Measurements from ENCODE around the gene CLCF1.

Gene CLCF1

GRCh38 chr11:67396587-67397389 lies 23.4 kb upstream of the CLCF1 start:
- DNase-seq (ENCODE audit: low read depth in 2 of 2, low spot score in 1 of 2), result no peak

GRCh38 chr11:67396259-67396581 lies 22.8 kb upstream of the CLCF1 start:
- DNase-seq (ENCODE audit: low read depth in 2 of 2, low spot score in 1 of 2), result no peak

- DNase-seq (ENCODE audit: low read depth in 2 of 2, low spot score in 1 of 2), result no peak
These were observed 22.3 kb upstream of the CLCF1 start for GRCh38 chr11:67395555-67396258.

DNA sequence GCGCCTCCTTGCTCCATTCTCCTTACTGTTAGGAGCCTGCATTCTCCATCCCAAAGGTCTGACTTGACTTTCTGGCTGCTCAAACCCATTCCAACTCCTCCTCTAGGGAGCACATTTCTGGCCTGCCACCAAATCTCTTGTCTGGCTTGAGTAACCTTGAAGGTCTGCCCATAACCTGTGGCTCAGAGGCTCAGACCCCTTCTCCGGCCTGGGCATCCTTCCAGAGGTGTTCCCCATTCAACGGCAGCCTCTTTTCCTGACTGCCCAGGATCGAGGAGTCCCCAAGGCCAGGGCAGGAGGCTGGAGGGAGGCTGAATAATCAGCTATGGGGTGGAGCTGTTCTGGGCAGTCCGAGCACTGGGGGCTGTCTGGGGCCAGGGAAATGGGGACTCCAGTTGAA lies 20.6 kb upstream of the CLCF1 start:
- no peak for DNase-seq (ENCODE audit: low read depth in 2 of 2, low spot score in 1 of 2)

DNA sequence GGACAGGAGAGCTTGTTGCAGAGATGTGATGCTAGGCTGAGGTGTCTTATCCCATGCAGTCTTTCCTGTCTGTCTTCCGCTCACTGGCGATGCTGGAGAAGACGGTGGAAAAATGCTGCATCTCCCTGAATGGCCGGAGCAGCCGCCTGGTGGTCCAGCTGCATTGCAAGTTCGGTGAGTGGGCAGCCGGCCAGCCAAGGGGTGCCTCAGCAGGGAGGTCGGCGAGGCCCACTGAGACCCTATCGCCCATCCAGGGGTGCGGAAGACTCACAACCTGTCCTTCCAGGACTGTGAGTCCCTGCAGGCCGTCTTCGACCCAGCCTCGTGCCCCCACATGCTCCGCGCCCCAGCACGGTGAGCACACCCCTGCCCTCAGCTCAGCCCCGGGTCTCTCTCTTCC lies 20.0 kb upstream of the CLCF1 start:
- no peak for DNase-seq (ENCODE audit: low read depth in 2 of 2, low spot score in 1 of 2)

- DNase-seq (ENCODE audit: low read depth in 2 of 2, low spot score in 1 of 2), result no peak
These were observed 18.9 kb upstream of the CLCF1 start for GRCh38 chr11:67392183-67392715.

DNA sequence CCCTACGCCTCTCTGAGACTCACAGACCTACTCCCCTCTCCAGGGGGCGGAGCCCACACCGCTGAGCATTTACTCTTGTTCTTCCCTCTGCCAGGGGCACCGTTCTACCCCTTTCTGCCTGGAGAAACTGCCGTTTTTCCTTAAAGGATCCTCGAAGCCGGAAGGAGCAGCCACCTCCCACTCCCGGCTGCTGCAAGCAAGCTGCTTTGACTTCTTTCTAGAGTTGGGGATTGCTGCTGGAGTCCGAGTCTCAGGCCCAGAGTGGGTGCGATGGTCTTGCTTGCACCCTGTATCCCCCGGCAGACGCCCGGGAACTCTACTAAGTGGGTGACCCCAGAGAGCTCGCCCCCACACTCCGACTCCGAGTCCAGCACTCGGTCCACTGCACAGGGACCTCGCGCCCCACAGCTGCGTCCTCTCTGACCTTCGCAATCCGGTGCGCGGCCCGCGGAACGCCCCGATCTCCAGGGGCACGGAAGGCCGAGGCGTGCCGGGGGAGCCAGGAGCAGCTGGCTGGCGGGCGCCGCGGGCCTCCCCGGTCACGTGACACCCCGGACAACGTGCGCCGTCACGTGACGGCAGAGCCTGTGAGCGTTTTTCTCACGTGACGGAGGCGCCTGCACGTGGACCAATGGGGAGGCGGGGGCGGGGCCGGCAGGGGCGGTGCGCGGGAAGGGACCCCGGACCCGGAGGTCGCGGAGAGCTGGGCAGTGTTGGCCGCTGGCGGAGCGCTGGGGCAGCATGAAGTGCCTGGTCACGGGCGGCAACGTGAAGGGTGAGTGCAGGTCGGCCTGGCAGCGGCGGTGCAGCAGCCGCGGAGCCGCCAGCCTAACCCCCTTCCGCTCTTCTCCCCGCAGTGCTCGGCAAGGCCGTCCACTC lies 18.1 kb upstream of the CLCF1 start, which contains the start of gene RAD9A:
Gene RAD9A, plus strand, starts transcription at position 683 of the 879 bp plus-strand sequence. Its CDS starts 59 bp downstream, at position 742.
- DNase-seq (ENCODE audit: low read depth in 2 of 2, low spot score in 1 of 2), result peak; percentile 85 to 88

GRCh38 chr11:67390947-67391303 lies 17.5 kb upstream of the CLCF1 start:
- no peak for DNase-seq (ENCODE audit: low read depth in 2 of 2, low spot score in 1 of 2)

- no peak for DNase-seq (ENCODE audit: low read depth in 2 of 2, low spot score in 1 of 2)
These were observed 16.1 kb upstream of the CLCF1 start for GRCh38 chr11:67389477-67389876.

- no peak for DNase-seq (ENCODE audit: low read depth in 2 of 2, low spot score in 1 of 2)
These were observed 14.1 kb upstream of the CLCF1 start for GRCh38 chr11:67387518-67387917.

DNA sequence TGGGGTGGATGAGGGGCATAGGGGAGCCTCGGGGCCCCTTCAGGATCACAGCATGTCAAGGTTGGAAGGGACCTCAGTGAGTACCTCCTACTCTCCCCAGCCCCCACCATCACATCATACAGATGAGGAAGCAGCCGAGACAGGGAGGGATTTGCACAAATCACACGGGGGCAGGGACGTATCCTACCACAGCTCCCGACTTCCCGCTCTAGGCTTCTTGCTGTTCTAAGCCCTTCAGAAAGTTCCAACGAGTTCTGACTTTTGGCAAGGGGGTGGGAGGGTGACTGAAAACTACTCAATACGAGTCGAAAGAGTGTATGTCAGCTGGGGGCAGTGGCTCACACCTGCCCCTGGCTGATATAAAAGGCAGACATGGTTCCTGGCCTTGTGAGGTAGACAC lies 13.7 kb upstream of the CLCF1 start:
- DNase-seq (ENCODE audit: low read depth in 2 of 2, low spot score in 1 of 2), result no peak

GRCh38 chr11:67384851-67385366 lies 11.5 kb upstream of the CLCF1 start:
- DNase-seq (ENCODE audit: low read depth in 2 of 2, low spot score in 1 of 2), result no peak

GRCh38 chr11:67382276-67383136 lies 9.1 kb upstream of the CLCF1 start:
- DNase-seq (ENCODE audit: low read depth in 2 of 2, low spot score in 1 of 2), result peak; percentile 64 to 70

GRCh38 chr11:67381244-67381972 lies 8.0 kb upstream of the CLCF1 start:
- no peak for DNase-seq (ENCODE audit: low read depth in 2 of 2, low spot score in 1 of 2)

- DNase-seq (ENCODE audit: low read depth in 2 of 2, low spot score in 1 of 2), result no peak
These were observed 6.0 kb upstream of the CLCF1 start for GRCh38 chr11:67379061-67380058.

GRCh38 chr11:67378544-67378943 lies 5.1 kb upstream of the CLCF1 start:
- DNase-seq (ENCODE audit: low read depth in 2 of 2, low spot score in 1 of 2), result no peak

DNA sequence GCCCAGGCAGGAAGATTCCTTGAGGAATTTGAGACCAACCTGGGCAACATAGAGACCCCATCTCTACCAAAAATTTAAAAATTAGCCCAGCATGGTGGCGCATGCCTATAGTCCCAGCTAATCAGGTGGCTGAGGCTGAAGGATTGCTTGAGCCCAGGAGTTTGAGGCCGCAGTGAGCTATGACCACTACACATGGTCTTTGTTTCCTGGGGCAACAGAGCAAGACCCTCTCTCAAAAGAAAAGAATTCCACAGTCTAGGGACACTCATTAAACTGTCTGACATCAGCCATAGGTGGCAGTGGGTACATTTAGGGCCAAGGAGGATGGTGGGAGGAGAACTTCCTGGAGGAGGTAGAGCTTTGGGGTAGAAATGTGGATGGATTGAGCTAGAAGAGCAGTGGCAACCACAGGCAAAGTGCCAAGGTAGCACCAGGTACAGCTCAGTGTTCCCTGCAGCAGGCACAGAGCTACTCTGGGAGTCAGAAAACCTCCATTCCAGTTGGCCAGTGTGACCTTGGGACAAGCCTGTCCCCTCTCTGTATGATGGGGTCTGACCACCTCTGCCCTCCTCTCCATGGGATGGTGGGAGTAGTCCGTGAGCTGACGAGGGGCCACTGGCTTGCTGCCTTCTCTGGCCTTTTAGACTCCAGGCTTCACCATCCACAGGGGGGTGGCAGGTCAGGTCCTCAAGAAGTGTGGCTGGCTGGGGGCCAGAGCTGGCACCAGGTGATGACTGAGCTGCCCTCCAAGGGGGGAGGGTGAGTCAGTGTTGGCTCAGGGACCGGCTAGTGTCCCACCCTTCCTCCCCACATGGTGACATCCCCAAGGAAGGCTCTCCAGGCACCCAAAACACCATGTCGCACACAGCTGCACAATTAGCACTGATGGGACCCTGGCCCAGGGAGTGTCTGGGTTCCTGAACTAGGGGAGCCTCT lies 3.7 kb upstream of the CLCF1 start:
- DNase-seq (ENCODE audit: low read depth in 2 of 2, low spot score in 1 of 2), result no peak
